ENCODE results near the gene TSNAX. TPM values are rescaled to one million over a fixed set of nuclear protein-coding genes. Genes with fewer than 3 reads are reported as not detected.

Gene TSNAX
- total and polyA plus RNA-seq, 9 of the 15 experiments (the other 6 are each of a cell fraction or from before 2014, with no cell fraction given), result 33.8 to 102 (median 61.2) TPM

GRCh38 chr1:231533240-231533639 is 4.8 kb downstream of the TSNAX start:
- H3K9me1 ChIP-seq (ENCODE audit: control insufficient read depth, insufficient read depth, low read length), result no peaks in the 10 kb centered on the region
- peaks cover 12 to 13% of the 10 kb centered on the region in 2 experiments for H3K4me1 ChIP-seq (replicated peaks in 1 of 2; ENCODE audit: control insufficient read depth in 2 of 2, insufficient read depth in 2 of 2, low read length in 2 of 2)
- ChIA-PET CTCF (ENCODE audit: low intra/inter-chr PET ratio) (no interaction called here), POLR2A (interaction anchor here (1.1 kb wide), 1 partner anchor 18 kb away, joined by 5 read pairs; no protein-coding TSS in a partner anchor)
- no peak overlapping the region for H3K4me2 ChIP-seq (ENCODE audit: insufficient read depth, low read length)
- FAIRE-seq, result no peak
- no peak for DNase-seq (ENCODE audit: extremely low read depth in 1 of 4, low spot score in 3 of 4)
- no TSS peak for BruUV-seq (replicated peaks)
- H2AFZ ChIP-seq (ENCODE audit: low read depth, low read length), result no peak overlapping the region
- ATAC-seq, result no peak
- no peaks in the 10 kb centered on the region for H3K9me3 ChIP-seq (replicated peaks; ENCODE audit: control insufficient read depth, insufficient read depth, low read depth, low read length)
- H3K4me3 ChIP-seq, result no peak overlapping the region
- no peak overlapping the region for H3K27ac ChIP-seq (ENCODE audit: extremely low read depth, low read depth, low read length)
- H3K79me2 ChIP-seq (ENCODE audit: control insufficient read depth, insufficient read depth, low read length), result peaks cover 83% of the 10 kb centered on the region
- in situ Hi-C loops (cut with MboI), result no loop called here
- intact Hi-C loops (cut with micrococcal nuclease), result no loop called here
- H3K36me3 ChIP-seq (ENCODE audit: control insufficient read depth, insufficient read depth, low read length), result peaks cover 79% of the 10 kb centered on the region
- no peak overlapping the region for H3K9ac ChIP-seq (ENCODE audit: insufficient read depth in 1 of 2, low read depth in 2 of 2, low read length in 2 of 2)
- no peaks in the 10 kb centered on the region for H4K20me1 ChIP-seq (replicated peaks; ENCODE audit: control insufficient read depth, insufficient read depth, low read length)
- TF ChIP-seq TAF1 (IDR thresholded peaks at IDR 0.05; ENCODE audit: control insufficient read depth, extremely low read depth, insufficient read depth, low read length, severe bottlenecking) (no peak), SREBF1 (IDR thresholded peaks at IDR 0.05; ENCODE audit: borderline replicate concordance, low read depth, low read length) (no peak), SMARCE1 (IDR thresholded peaks at IDR 0.05) (no peak), NCOR1 (IDR thresholded peaks at IDR 0.05) (no peak), E2F5 (CRISPR knock-in tag; IDR thresholded peaks at IDR 0.05) (no peak), EP400 (IDR thresholded peaks at IDR 0.05) (no peak), HDAC3 (IDR thresholded peaks at IDR 0.05; ENCODE audit: borderline replicate concordance, partially characterized antibody) (no peak), FOS (IDR thresholded peaks at IDR 0.05; ENCODE audit: extremely low read depth, insufficient read length) (no peak), PRPF4 (IDR thresholded peaks at IDR 0.05; ENCODE audit: insufficient read depth, low read depth, low read length, poor library complexity, severe bottlenecking) (no peak), TGIF2 (CRISPR knock-in tag; IDR thresholded peaks at IDR 0.05) (no peak), ZNF57 (CRISPR knock-in tag; IDR thresholded peaks at IDR 0.05) (no peak), IRF9 (tag; IDR thresholded peaks at IDR 0.05) (no peak), DMBX1 (CRISPR knock-in tag; IDR thresholded peaks at IDR 0.05; ENCODE audit: borderline replicate concordance) (no peak), ZNF280B (CRISPR knock-in tag; IDR thresholded peaks at IDR 0.05) (no peak), HSF4 (CRISPR knock-in tag; IDR thresholded peaks at IDR 0.05; ENCODE audit: borderline replicate concordance) (no peak), SMARCA5 (IDR thresholded peaks at IDR 0.05) (no peak), MCM3 (IDR thresholded peaks at IDR 0.05) (no peak), HDAC1 (IDR thresholded peaks at IDR 0.05) (no peak)
- WGBS (ENCODE audit: insufficient coverage, low coverage, missing lambda C conversion rate), result 98% methylated on average over 7 of the region's 7 CpGs
- no peaks in the 10 kb centered on the region for H3K27me3 ChIP-seq (ENCODE audit: control insufficient read depth in 2 of 2, insufficient read depth in 2 of 2, low read length in 2 of 2)
